ENCODE results near the gene MPDU1. TPM values are rescaled to one million over a fixed set of nuclear protein-coding genes. Genes with fewer than 3 reads are reported as not detected.

MPDU1 gene
- total RNA-seq, 1 donor from 2014 or later: 157 TPM

- Histone ChIP-seq H3K4me3 (peak overlapping the region; percentile 30 to 65), H3K27me3 (no peaks in the 10 kb centered on the region), H3K4me1 (peaks cover 25 to 37% of the 10 kb centered on the region in 2 donors), H3K9me3 (no peaks in the 10 kb centered on the region), H3K27ac (peak overlapping the region; percentile 85 to 87), H3K36me3 (peaks cover 31% of the 10 kb centered on the region in 2 donors)
- TF ChIP-seq, protein P1, sequence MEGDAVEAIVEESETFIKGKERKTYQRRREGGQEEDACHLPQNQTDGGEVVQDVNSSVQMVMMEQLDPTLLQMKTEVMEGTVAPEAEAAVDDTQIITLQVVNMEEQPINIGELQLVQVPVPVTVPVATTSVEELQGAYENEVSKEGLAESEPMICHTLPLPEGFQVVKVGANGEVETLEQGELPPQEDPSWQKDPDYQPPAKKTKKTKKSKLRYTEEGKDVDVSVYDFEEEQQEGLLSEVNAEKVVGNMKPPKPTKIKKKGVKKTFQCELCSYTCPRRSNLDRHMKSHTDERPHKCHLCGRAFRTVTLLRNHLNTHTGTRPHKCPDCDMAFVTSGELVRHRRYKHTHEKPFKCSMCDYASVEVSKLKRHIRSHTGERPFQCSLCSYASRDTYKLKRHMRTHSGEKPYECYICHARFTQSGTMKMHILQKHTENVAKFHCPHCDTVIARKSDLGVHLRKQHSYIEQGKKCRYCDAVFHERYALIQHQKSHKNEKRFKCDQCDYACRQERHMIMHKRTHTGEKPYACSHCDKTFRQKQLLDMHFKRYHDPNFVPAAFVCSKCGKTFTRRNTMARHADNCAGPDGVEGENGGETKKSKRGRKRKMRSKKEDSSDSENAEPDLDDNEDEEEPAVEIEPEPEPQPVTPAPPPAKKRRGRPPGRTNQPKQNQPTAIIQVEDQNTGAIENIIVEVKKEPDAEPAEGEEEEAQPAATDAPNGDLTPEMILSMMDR (IDR thresholded peaks at IDR 0.05): no peak
- DNase-seq (ENCODE audit: low spot score in 2 of 2): no peak
- intact Hi-C loops (cut with DNase I): loop anchor here (10.0 kb wide), 1 partner anchor 594 kb away; the partner anchor contains the start of gene TMEM107
These were observed 2.8 kb upstream of the MPDU1 start for GRCh38 chr17:7580604-7581575.

GRCh38 chr17:7582396-7583252, 1.0 kb upstream of the MPDU1 start:
- Histone ChIP-seq H3K4me3 (peak overlapping the region; percentile 59 to 65), H3K4me1 (peaks cover 25 to 37% of the 10 kb centered on the region in 2 donors), H3K36me3 (peaks cover 13 to 14% of the 10 kb centered on the region in 2 donors), H3K27ac (peak overlapping the region; percentile 85 to 87), H3K27me3 (no peaks in the 10 kb centered on the region), H3K9me3 (no peaks in the 10 kb centered on the region)
- intact Hi-C loops (cut with DNase I): loop anchor here (1.0 to 10.0 kb wide), 2 partner anchors 10 to 592 kb away; partner anchors contain the start of gene TMEM107
- TF ChIP-seq, protein P1 (IDR thresholded peaks at IDR 0.05): no peak
- DNase-seq (ENCODE audit: low spot score in 2 of 2): peak in 1 of 2 donors; percentile 69

DNA sequence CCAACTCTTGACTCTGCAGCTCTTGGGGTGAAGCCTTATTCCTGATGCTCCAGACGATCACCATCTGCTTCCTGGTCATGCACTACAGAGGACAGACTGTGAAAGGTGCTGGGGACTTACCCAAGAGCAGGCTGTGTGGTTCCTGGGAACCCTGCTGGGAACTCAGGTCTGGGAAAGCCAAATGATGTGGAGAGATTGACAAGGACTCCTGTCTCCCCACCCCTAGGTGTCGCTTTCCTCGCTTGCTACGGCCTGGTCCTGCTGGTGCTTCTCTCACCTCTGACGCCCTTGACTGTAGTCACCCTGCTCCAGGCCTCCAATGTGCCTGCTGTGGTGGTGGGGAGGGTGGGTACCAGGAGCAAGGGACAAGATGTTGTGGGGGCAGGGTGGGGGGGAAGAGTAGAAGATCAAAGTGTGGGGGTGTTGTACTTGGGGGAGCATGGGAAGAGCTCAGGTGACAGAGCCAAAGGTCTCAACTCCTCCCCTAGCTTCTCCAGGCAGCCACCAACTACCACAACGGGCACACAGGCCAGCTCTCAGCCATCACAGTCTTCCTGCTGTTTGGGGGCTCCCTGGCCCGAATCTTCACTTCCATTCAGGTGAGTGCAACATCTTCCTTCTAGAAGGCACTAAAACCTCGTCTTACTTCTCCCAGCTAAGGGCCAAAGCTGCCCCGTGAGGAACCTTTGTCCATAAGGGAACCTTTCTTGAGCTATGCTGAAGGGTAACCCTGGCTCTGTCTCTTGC, 3.2 kb downstream of the MPDU1 start:
- H3K27me3 ChIP-seq: no peaks in the 10 kb centered on the region
- TF ChIP-seq, protein P1 (IDR thresholded peaks at IDR 0.05): no peak
- H3K9me3 ChIP-seq: no peaks in the 10 kb centered on the region
- H3K4me3 ChIP-seq: no peak overlapping the region
- H3K27ac ChIP-seq: no peak overlapping the region
- DNase-seq (ENCODE audit: low spot score in 2 of 2): no peak
- H3K36me3 ChIP-seq: peaks cover 7 to 9% of the 10 kb centered on the region in 2 donors
- intact Hi-C loops (cut with DNase I): loop anchor here (10.0 kb wide), 1 partner anchor 588 kb away; the partner anchor contains the start of gene TMEM107
- H3K4me1 ChIP-seq: peaks cover 22 to 36% of the 10 kb centered on the region in 2 donors

DNA sequence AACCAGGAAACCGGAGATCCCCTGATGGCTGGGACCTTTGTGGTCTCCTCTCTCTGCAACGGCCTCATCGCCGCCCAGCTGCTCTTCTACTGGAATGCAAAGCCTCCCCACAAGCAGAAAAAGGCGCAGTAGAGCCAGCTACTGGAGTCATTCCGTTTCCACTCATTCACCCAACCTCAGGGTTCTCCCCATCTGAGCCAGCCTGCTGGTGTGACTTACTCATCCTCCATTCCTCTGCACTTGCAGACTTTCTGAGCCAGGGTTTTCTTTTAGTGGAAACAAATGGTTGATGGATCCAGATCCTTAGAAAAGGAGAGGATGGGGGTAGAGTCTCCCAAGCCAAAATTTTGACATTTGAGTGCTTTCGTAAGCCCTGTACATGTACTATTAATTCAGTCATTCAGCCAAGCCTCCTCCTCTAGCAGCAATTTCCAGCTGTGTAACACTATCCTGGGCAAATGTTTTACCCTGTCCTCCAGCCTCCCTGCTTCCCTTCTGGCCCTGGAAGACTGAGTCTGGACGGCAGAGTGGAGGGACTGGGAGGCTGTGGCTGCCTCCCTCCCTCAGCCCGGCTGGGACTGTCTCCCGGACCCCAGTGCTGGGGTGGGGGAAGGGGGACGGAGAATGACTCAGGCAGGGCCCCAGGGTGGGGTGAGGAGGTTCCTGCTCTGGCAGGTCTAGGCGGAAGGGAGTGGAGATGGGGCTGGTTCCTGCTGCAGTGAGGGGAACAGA, 3.9 kb downstream of the MPDU1 start:
- Histone ChIP-seq H3K27ac (peak overlapping the region; percentile 23 to 36), H3K4me1 (peaks cover 17 to 29% of the 10 kb centered on the region in 2 donors), H3K4me3 (peak overlapping the region in 1 of 2 donors; percentile 23), H3K36me3 (peaks cover 14 to 16% of the 10 kb centered on the region in 2 donors), H3K9me3 (no peaks in the 10 kb centered on the region), H3K27me3 (no peaks in the 10 kb centered on the region)
- TF ChIP-seq, protein P1 (IDR thresholded peaks at IDR 0.05): no peak
- intact Hi-C loops (cut with DNase I): loop anchor here (2.0 to 10.0 kb wide), 3 partner anchors 27 to 587 kb away; partner anchors contain the start of genes FXR2 and TMEM107
- no peak for DNase-seq (ENCODE audit: low spot score in 2 of 2)
